Thoracic aorta endothelial cell (primary cell): ENCODE measurements around the gene SFT2D1. TPM values are rescaled to one million over a fixed set of nuclear protein-coding genes. Genes with fewer than 3 reads are reported as not detected.

Experiments
- total RNA-seq: library from RNA; depleted of rRNA; stranded (reverse); fragments of >200 nt; gene quantifications from 2 replicates; pipeline ENCODE4 v1.2.3, GENCODE V29; 2012

Gene SFT2D1
- total RNA-seq = 20.2 and 29.4 TPM in 2 replicates

GRCh38 chr6:166342349-166343149, at the start of gene SFT2D1:
Gene SFT2D1, minus strand, starts transcription at chr6:166342545. Its CDS starts 64 bp downstream, at chr6:166342481.

GRCh38 chr6:166382933-166383801, 40.8 kb upstream of the SFT2D1 start, which contains the start of gene MPC1:
Gene MPC1, minus strand, starts transcription at chr6:166382940. Its CDS starts 64 bp downstream, at chr6:166382876.

DNA sequence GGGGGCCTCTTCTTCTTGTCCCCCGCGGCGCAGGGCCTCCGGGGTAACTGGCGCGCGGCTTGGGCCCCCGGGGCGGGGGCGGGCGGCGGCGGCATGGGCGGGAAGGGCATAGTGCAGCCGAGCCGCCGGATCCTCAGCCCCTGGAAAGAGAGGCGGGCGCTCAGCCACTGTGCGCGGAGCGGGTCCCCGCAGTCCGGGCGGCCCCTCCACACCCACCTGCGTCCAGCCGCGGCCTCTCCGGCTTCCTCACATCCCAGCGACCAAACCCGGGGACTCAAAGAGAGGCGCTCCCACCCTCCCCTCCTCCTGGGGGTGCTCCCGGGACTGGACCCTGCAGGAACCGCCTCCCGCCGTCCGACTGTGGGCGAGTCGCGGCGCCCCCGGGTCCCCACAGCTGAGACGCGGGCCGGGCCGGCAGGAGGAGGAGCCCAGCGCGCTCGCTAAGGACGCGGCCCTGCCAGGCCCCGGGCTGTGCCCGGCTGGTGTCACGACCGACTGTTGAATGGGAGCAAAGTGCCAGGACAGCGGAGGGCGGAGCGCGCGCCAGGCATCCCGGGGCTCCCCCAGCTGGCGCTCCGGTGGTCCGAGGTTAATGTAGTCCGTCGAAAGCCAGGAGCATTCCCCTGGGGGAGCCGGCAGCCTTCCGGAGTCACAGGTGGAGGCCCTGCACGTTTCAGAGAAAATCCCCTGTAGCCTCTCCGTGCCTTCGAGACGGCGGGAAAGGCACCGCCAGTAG, 34.1 kb downstream of the SFT2D1 start, which contains the start of gene PRR18:
PRR18 (minus strand) TSS at position 360 of the 736 bp plus-strand sequence; CDS start at position 110, 250 bp downstream.

Other genes starting within 250 kb of the SFT2D1 start
- gene TBXT, start 174.7 kb downstream of the SFT2D1 start, total RNA-seq = not detected in 2 replicates
- not detected in 2 replicates for gene PRR18, start 34.2 kb downstream of the SFT2D1 start, total RNA-seq
- gene MPC1, start 40.4 kb upstream of the SFT2D1 start, total RNA-seq = 24.1 and 31.3 TPM in 2 replicates
- gene RAMACL, start 244.1 kb upstream of the SFT2D1 start, total RNA-seq = 6.0 and 8.7 TPM in 2 replicates